Upper lobe of right lung (tissue), 1 donor: Measurements from ENCODE around the gene TNN. TPM values are rescaled to one million over a fixed set of nuclear protein-coding genes. Genes with fewer than 3 reads are reported as not detected.

Source experiments
- ATAC-seq: fragments of 200-7000 bp; cut with Tn5 transposase; one replicate; pipeline ENCODE4 v1.9.1; 2020; ENCODE audit warnings: mild to moderate bottlenecking, moderate library complexity
- DNase-seq: peaks from one replicate; pipeline ENCODE4 v3.0.0-alpha.2; 2020
- H3K27ac ChIP-seq: fragments of 200-600 bp; one replicate; pipeline ENCODE4 v1.8.0; 2022
- H3K27me3 ChIP-seq: fragments of 200-600 bp; one replicate; pipeline ENCODE4 v1.8.0; 2022; ENCODE audit warnings: mild to moderate bottlenecking
- H3K36me3 ChIP-seq: fragments of 200-600 bp; one replicate; pipeline ENCODE4 v1.8.0; 2022
- H3K4me1 ChIP-seq: fragments of 200-600 bp; one replicate; pipeline ENCODE4 v1.8.0; 2022
- H3K4me3 ChIP-seq: fragments of 200-600 bp; one replicate; pipeline ENCODE4 v1.8.0; 2022; ENCODE audit warnings: mild to moderate bottlenecking
- H3K9me3 ChIP-seq: fragments of 200-600 bp; one replicate; pipeline ENCODE4 v1.8.0; 2022
- intact Hi-C: fragments of 100-400 bp; cut with DNase I; formaldehyde crosslinking; loops from one replicate; pipeline ENCODE4 v1.11.0; 2022
- total RNA-seq: library from RNA; stranded (reverse); fragmentation: NEBNext Ultra II Directional; extraction: Animal tissue kit (Norgen Biotek cat#: 25700); gene quantifications from one replicate; pipeline ENCODE4 v1.2.1, GENCODE V29; 2021
- TF ChIP-seq, protein P1 (sequence below): fragments of 200-600 bp; IDR thresholded peaks from one replicate; pipeline ENCODE4 v1.8.0; 2022; ENCODE audit warnings: antibody characterized with exemption
- donor health status: DM: no; HTN: yes; CAD: no; lungs with severe emphysema.

Gene TNN
- total RNA-seq, 1 donor from 2014 or later: not detected

DNA sequence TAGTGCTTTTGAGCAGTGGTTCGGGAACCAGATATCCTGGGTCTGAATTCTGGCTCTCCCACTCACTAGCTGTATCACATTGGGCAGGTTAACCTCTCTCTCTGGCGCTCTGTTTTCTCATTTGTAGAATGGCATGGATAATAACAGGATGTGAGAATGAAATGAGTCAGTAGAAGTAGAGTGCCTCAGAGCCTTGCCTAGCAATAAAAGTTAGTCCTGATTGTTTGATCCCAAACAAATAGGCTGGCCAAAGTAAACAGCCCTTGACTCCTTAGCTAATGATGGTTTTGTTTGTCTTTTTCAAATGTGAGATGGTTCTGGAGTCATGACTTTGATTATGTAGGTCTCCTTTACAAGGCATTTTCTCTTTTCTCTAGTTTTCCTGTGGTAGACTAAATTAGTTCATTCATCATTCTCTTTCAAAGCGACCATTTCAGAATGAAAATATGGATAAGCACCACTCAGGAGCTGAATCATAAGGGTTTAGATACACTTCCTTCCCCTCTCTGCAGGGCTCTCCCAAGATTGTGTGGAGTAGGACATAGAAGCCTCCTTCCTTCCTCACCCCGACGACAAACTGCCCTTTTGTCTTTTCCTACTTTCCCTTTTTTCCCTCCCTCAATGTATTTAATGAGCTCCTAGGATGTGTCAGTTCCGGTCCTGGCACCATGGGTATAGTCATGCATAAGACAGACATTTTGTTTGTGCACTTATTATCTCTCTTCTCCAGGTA, 101.8 kb downstream of the TNN start:
- Histone ChIP-seq H3K4me1 (peaks cover 21% of the 10 kb centered on the region), H3K36me3 (peaks cover 51% of the 10 kb centered on the region)
- no peak for ATAC-seq

GRCh38 chr1:175171036-175171913, 103.6 kb downstream of the TNN start:
- Histone ChIP-seq H3K27me3 (no peaks in the 10 kb centered on the region), H3K4me1 (peaks cover 26% of the 10 kb centered on the region), H3K9me3 (no peaks in the 10 kb centered on the region), H3K36me3 (peaks cover 33% of the 10 kb centered on the region), H3K4me3 (no peak overlapping the region), H3K27ac (no peak overlapping the region)
- TF ChIP-seq, protein P1, sequence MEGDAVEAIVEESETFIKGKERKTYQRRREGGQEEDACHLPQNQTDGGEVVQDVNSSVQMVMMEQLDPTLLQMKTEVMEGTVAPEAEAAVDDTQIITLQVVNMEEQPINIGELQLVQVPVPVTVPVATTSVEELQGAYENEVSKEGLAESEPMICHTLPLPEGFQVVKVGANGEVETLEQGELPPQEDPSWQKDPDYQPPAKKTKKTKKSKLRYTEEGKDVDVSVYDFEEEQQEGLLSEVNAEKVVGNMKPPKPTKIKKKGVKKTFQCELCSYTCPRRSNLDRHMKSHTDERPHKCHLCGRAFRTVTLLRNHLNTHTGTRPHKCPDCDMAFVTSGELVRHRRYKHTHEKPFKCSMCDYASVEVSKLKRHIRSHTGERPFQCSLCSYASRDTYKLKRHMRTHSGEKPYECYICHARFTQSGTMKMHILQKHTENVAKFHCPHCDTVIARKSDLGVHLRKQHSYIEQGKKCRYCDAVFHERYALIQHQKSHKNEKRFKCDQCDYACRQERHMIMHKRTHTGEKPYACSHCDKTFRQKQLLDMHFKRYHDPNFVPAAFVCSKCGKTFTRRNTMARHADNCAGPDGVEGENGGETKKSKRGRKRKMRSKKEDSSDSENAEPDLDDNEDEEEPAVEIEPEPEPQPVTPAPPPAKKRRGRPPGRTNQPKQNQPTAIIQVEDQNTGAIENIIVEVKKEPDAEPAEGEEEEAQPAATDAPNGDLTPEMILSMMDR: no peak
- DNase-seq: no peak
- intact Hi-C loops: no loop called here
- no peak for ATAC-seq

More for the DNA sequence above, 101.8 kb downstream of the TNN start:
- Histone ChIP-seq H3K27ac (peak overlapping the region; percentile 36), H3K9me3 (no peaks in the 10 kb centered on the region), H3K4me3 (no peak overlapping the region), H3K27me3 (no peaks in the 10 kb centered on the region)
- TF ChIP-seq, protein P1: no peak
- no peak for DNase-seq
- intact Hi-C loops: no loop called here

DNA sequence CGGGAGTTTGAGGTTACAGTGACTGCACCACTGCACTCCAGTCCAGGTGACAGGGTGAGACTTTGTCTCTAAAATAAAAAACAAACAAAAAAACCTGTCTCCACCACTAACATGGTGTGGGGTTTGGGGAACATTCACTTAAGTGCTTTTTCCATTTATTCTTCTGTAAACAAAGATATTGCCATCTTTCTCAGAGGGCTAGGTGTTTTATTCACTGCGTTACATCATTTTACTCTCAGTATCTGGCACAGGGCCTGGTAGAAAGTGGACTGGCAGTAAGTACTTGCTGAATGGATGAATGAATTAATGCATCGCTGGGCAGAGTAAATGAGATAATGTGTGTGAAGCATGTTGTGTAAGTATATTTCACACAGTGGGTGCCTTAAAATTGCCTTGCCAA, 104.9 kb downstream of the TNN start:
- no peaks in the 10 kb centered on the region for H3K27me3 ChIP-seq
- TF ChIP-seq, protein P1: no peak
- no peak for DNase-seq
- intact Hi-C loops: no loop called here
- H3K4me1 ChIP-seq: peaks cover 26% of the 10 kb centered on the region
- H3K4me3 ChIP-seq: no peak overlapping the region
- H3K27ac ChIP-seq: no peak overlapping the region
- peaks cover 32% of the 10 kb centered on the region for H3K36me3 ChIP-seq
- H3K9me3 ChIP-seq: no peaks in the 10 kb centered on the region
- ATAC-seq: no peak

DNA sequence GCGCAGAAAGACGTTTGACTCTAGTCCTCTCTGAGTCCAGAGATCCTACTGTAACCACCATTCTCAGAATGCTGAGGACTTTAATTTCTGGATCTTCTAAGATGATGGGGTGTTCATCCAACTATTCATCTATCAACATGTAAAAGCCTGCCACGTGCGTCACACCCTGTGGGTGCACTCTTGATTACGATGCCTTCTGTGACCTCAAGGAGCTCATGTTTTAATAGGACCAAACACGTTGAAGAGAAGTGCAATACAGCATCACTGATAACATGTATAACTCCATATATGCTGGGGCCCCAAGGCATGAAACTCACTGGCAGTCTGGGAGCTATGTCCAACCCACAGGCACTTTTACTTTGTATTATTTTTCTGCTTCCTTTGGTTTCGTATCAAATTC, 105.9 kb downstream of the TNN start:
- Histone ChIP-seq H3K9me3 (no peaks in the 10 kb centered on the region), H3K27me3 (no peaks in the 10 kb centered on the region), H3K27ac (no peak overlapping the region), H3K4me1 (peaks cover 33% of the 10 kb centered on the region), H3K36me3 (peaks cover 38% of the 10 kb centered on the region), H3K4me3 (no peak overlapping the region)
- intact Hi-C loops: no loop called here
- DNase-seq (no peak), ATAC-seq (no peak)
- TF ChIP-seq, protein P1: no peak

DNA sequence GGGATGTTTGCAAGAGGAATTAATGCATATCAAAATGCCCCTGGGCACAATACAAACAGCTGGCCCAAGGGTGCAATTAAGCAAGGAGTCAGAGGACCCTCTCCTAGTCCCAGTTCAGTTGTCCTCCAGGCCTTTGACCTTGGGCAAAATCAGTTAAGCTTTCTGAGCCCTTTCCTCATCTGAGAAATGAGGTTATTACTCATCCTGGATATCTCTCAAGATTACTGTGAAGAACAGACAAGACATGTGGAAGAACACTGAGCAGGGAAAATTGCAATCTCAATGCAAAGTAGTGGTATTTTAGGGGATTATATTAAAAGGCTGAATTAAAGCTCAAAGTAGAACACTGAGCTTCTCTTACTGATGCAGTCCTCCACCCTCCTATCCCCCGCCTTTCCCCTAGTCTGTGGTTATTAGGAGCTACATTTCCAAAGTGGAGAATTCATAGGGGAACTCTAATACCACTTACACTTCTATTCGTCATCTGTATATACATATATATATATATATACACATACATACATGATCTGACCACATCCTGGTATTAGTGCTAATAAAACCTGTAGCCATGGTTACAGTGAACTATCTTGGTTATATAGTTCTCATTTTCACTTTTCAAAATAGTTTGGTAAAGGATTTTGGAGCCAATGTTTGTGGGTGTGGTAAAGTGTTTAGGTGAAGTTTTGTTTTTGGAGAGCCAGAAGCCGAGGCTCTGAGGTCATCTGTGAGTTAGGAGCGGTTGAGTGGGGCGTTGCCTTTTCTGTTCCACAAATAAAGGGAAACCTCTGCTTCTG, 106.9 kb downstream of the TNN start:
- ATAC-seq: no peak
- H3K4me3 ChIP-seq: no peak overlapping the region
- DNase-seq: no peak
- TF ChIP-seq, protein P1: no peak
- H3K36me3 ChIP-seq: peaks cover 38% of the 10 kb centered on the region
- peak overlapping the region; percentile 1 for H3K27ac ChIP-seq
- H3K4me1 ChIP-seq: peaks cover 36% of the 10 kb centered on the region
- intact Hi-C loops: no loop called here
- no peaks in the 10 kb centered on the region for H3K9me3 ChIP-seq
- H3K27me3 ChIP-seq: no peaks in the 10 kb centered on the region
